HL-60 (cell line): ENCODE results near the gene ZSWIM6.

Source experiments
- DNase-seq, 2 experiments: peaks; one replicate each; pipeline ENCODE4 v3.0.0-alpha.2; 2010 to 2020; ENCODE audit warnings: low read depth in 1 of 2, low spot score in 1 of 2
- H3K27ac ChIP-seq: fragments of 250-450 bp; sonication (Bioruptor Pico); replicated peaks from 2 replicates; pipeline ENCODE4 v1.5.1; 2020; ENCODE audit warnings: mild to moderate bottlenecking, moderate library complexity
- H3K27me3 ChIP-seq: fragments of 250-450 bp; sonication (Bioruptor Pico); 2 replicates; pipeline ENCODE4 v1.5.1; 2021; ENCODE audit warnings: mild to moderate bottlenecking, moderate library complexity; ENCODE audit not compliant: insufficient read depth, poor library complexity, severe bottlenecking
- H3K4me3 ChIP-seq: replicated peaks from 2 replicates; pipeline ENCODE4 v1.5.1; 2011; ENCODE audit warnings: mild to moderate bottlenecking, control low read depth, low read length; ENCODE audit not compliant: insufficient read depth
- CTCF ChIP-seq: IDR thresholded peaks from one replicate; pipeline ENCODE4 v1.5.1; 2011; ENCODE audit warnings: low read length, control low read depth, inconsistent platforms; ENCODE audit not compliant: insufficient read depth
- GABPA ChIP-seq: IDR thresholded peaks from 2 replicates; pipeline ENCODE4 v1.6.1; 2012; ENCODE audit warnings: low read depth
- POLR2AphosphoS5 ChIP-seq: IDR thresholded peaks from 2 replicates; pipeline ENCODE4 v1.6.1; 2012; ENCODE audit warnings: low read depth
- REST ChIP-seq: IDR thresholded peaks from 2 replicates; pipeline ENCODE4 v1.6.1; 2012; ENCODE audit warnings: low read depth; ENCODE audit not compliant: insufficient replicate concordance
- SPI1 ChIP-seq: IDR thresholded peaks from 2 replicates; pipeline ENCODE4 v1.6.1; 2012; ENCODE audit warnings: low read depth, mild to moderate bottlenecking, borderline replicate concordance

The ZSWIM6 gene

DNA sequence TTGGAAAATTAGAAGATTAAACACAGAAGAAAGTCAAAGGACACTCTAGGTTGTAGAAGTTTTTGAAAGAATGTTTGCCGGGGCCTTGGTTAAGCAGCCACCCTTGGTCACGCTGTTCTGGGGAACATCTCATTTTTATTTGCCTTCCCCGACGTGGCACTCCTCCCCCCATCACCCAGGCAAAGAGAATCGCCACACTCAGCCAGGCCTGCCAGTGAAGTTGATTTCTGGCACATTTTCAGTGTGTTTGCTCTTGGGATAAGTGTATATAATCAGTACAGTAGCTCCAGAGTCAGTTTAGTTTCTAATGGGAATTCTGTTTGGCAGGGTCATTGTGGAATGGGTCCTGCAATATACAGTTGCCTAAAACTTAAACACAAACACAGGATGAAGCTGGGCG, 243.5 kb downstream of the ZSWIM6 start:
- DNase-seq, result no peak
- Histone ChIP-seq H3K27me3 (no peaks in the 10 kb centered on the region), H3K27ac (no peak overlapping the region), H3K4me3 (no peak overlapping the region)
- TF ChIP-seq CTCF, result no peak
- TF ChIP-seq GABPA, result no peak
- no peak for TF ChIP-seq SPI1
- no peak for TF ChIP-seq POLR2AphosphoS5
- no peak for TF ChIP-seq REST

DNA sequence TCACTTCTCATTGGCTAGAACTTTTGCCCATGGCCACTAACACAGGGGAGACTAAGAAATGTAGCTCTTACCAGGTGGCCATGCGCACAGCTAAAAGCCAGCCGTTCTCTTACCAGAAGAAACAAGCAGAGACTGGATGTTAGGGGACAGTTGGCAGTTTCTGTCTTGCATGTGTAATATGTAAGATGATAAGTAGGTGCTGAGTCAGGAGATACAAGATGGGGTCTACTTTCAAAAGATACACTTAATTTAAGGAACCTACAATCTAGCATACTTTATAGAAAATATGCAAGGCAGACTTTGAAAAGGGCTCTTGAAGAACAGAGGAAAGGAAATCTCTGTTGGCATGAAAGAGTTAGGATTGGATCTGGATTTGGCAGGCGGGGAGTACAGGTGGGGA, 244.5 kb downstream of the ZSWIM6 start:
- Histone ChIP-seq H3K27ac (no peak overlapping the region), H3K4me3 (no peak overlapping the region), H3K27me3 (no peaks in the 10 kb centered on the region)
- TF ChIP-seq CTCF (no peak), GABPA (no peak), POLR2AphosphoS5 (no peak)
- no peak for DNase-seq

DNA sequence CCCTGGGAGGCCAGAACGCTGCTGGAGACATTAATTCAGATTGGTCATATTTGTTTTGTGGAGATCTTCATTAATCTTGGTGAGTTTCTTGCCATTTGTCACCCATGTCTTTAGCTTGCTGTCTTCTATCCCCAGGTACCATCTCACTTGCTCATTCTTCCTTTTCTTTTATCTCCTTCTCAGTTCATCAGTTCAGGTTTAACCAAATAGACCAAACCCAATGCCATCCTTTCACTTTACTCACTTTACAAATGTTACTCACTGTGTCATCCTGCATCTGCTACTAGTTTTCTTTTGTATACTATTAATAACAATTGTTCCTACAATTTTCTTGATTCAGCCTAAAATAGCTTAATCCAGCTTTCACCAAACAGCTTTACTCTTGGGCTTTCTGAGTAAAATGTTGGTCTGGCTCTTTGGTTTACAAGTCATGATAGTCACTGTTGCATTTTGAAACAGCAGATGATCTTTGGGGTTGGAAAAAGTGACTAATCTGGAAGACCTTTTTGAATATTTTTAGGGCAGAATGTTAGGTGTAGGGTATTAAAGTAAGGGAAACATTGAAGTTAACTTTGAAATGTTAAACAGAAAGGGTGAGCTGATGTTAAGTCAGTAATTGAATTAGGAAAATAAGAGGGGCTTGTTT, 246.9 kb downstream of the ZSWIM6 start:
- H3K4me3 ChIP-seq, result no peak overlapping the region
- TF ChIP-seq GABPA, result no peak
- TF ChIP-seq REST, result no peak
- TF ChIP-seq CTCF, result no peak
- no peak for TF ChIP-seq POLR2AphosphoS5
- no peak for TF ChIP-seq SPI1
- H3K27me3 ChIP-seq, result no peaks in the 10 kb centered on the region
- no peak for DNase-seq
- no peak overlapping the region for H3K27ac ChIP-seq

- Histone ChIP-seq H3K27ac (no peak overlapping the region), H3K4me3 (no peak overlapping the region), H3K27me3 (no peaks in the 10 kb centered on the region)
- DNase-seq, result no peak
- TF ChIP-seq POLR2AphosphoS5, result no peak
- TF ChIP-seq REST, result no peak
- no peak for TF ChIP-seq SPI1
- TF ChIP-seq CTCF, result no peak
- TF ChIP-seq GABPA, result no peak
Observed at GRCh38 chr5:61582205-61582820, 250.3 kb downstream of the ZSWIM6 start.
